GM21723 (cell line): Measurements from ENCODE around the gene ENGASE.

Experiments
- ATAC-seq: cut with Tn5 transposase; IDR thresholded peaks from one replicate; pipeline ENCODE4 v1.9.1; 2021; ENCODE audit warnings: mild to moderate bottlenecking, moderate library complexity; ENCODE audit not compliant: unreplicated experiment

Gene ENGASE

DNA sequence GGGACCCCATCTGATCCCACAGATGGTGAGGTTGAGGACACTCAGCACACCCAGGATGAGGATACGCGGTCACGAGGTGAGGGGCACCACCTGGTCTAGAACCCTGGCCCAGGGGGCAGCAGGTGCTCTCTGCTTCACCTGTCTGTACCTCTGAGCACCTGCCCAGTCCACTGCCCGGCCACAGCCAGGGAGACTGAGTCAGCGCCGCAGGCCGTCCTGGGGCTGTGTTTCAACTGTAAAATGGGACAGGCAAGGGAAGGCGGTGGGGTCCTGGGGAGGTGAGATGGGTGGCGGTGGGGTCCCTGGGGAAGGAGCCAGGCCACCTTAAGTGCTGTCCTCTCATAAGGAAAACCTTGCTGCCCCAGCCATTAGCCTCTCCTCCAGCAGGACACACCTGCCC, 60.4 kb downstream of the ENGASE start:
- ATAC-seq: no peak

DNA sequence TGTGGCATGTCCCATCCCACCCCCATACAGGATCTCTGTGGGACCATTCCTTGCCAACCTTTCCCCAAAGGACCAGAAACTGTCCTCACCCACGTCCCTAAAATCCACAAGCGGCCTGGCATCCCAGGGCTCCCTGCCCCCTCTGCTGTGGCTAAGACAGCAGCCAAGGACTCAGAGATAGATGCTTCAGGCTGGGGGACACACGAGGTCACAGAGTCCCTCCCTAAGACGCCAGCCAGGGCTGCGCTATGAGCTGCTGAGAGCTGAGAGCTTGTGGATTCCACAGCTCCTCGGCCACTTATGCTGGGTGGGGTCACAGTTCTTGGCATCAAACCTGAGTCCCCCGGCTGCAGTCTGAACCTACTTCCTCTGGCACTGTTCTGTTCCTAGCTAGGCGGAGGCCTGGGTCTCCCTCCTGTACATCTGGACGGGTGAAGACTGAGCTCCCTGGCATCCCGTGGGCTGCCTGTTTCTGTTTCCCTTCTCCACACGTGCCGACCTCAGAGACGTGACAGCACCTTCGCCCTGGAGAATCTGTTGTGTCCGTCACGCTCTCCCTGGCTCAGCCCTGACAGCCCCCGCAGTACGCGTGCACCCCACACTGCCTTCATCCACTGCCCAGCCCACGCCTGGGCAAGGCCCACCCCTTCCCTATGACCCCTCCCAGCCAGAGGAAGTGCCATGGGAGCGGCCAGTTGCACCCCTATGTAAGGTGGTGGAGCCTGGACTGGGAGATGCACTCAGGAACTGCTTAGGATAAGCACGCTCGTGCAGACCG, 61.2 kb downstream of the ENGASE start:
- no peak for ATAC-seq
